AG04450 (cell line): ENCODE data around the gene LRTM2. TPM values are rescaled to one million over a fixed set of nuclear protein-coding genes. Genes with fewer than 3 reads are reported as not detected.

Source experiments
- CTCF ChIA-PET: fragments of 300-600, 350-600 bp; formaldehyde crosslinking; extraction: SDS; loops from one replicate; lab custom pipeline; 2022; ENCODE audit warnings: antibody characterized with exemption, inconsistent platforms; lab: Charles Lee
- POLR2A ChIA-PET: fragments of 350-600 bp; formaldehyde crosslinking; extraction: SDS; loops from one replicate; lab custom pipeline; 2021; ENCODE audit warnings: antibody characterized with exemption, inconsistent platforms; lab: Yijun Ruan, JAX
- DNase-seq: peaks from one replicate; pipeline ENCODE4 v3.0.0-alpha.2; 2011; ENCODE audit warnings: low read depth, low spot score
- H3K27ac ChIP-seq: one replicate; pipeline ENCODE4 v1.5.1; 2012; ENCODE audit warnings: low read depth, low read length, control low read depth
- H3K27me3 ChIP-seq: one replicate; pipeline ENCODE4 v1.6.0; 2012; ENCODE audit warnings: low read length; ENCODE audit not compliant: control insufficient read depth, insufficient read depth
- H3K4me3 ChIP-seq: 2 replicates; pipeline ENCODE4 v1.5.1; 2011; ENCODE audit warnings: mild to moderate bottlenecking, low read depth, low read length, control low read depth
- H3K9me3 ChIP-seq: 2 replicates; pipeline ENCODE4 v1.5.1; 2012; ENCODE audit warnings: low read length; ENCODE audit not compliant: control insufficient read depth, insufficient read depth
- polyA plus RNA-seq: library from polyadenylated mRNA; depleted of rRNA; stranded (reverse); fragments of >200 nt; gene quantifications from 2 replicates; pipeline ENCODE4 v1.2.3, GENCODE V29; 2011; rRNA removed
- TF ChIP-seq, protein P1 (sequence below): IDR thresholded peaks from 2 replicates; pipeline ENCODE4 v1.5.1; 2011; ENCODE audit warnings: low read depth, low read length, control low read depth, inconsistent platforms

The LRTM2 gene
- polyA plus RNA-seq, 1 experiment: not detected

DNA sequence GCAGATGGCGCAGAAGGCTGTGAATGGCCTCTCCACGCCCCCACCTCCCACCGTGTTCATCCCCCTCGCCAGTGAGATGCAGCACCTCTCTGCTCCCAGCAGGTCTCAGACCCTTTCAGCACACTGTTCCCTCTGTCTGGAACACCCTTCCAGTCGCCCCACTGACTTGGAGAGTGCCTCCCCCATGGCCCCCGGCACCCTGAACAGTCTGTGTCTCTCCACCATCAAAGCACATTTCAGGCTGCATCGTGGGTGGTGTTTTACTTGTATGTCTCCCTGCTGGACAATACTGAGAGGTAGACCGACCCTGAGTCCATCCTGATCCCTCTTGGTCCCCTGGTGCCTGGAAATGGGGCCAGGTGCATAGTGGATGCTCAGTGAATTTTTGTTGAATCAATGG is 63.1 kb downstream of the LRTM2 start:
- Histone ChIP-seq H3K9me3 (0 out of 2 replicates have a peak, but pooled peaks cover 3% of the 10 kb centered on the region), H3K4me3 (no peak overlapping the region), H3K27me3 (peaks cover 68% of the 10 kb centered on the region), H3K27ac (no peak overlapping the region)
- DNase-seq: no peak
- CTCF ChIA-PET: no interaction called here
- TF ChIP-seq, protein P1, sequence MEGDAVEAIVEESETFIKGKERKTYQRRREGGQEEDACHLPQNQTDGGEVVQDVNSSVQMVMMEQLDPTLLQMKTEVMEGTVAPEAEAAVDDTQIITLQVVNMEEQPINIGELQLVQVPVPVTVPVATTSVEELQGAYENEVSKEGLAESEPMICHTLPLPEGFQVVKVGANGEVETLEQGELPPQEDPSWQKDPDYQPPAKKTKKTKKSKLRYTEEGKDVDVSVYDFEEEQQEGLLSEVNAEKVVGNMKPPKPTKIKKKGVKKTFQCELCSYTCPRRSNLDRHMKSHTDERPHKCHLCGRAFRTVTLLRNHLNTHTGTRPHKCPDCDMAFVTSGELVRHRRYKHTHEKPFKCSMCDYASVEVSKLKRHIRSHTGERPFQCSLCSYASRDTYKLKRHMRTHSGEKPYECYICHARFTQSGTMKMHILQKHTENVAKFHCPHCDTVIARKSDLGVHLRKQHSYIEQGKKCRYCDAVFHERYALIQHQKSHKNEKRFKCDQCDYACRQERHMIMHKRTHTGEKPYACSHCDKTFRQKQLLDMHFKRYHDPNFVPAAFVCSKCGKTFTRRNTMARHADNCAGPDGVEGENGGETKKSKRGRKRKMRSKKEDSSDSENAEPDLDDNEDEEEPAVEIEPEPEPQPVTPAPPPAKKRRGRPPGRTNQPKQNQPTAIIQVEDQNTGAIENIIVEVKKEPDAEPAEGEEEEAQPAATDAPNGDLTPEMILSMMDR: no peak
- POLR2A ChIA-PET: no interaction called here

DNA sequence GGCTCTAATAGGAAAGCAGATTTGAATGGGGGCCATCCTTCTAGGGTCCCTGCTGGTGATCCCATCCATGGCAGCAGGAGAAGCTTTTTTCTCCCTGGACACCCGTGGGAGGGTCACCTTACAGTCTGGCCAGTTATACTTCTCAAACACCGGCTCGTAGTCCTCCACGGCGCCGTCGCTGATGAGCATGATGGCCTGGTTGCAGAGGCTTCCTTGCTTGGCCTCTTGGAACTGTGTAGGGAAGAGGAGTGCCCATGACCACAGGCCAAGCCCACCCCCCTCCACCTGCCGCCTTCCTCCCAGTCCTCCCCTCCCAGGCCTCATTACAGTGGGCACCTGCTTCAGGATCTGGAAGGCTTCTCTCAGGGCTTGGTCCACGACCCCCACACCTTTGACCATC is 64.3 kb downstream of the LRTM2 start:
- Histone ChIP-seq H3K9me3 (0 out of 2 replicates have a peak, but pooled peaks cover 3% of the 10 kb centered on the region), H3K27ac (no peak overlapping the region), H3K27me3 (peaks cover 62% of the 10 kb centered on the region), H3K4me3 (no peak overlapping the region)
- no peak for DNase-seq
- ChIA-PET POLR2A (no interaction called here), CTCF (no interaction called here)
- TF ChIP-seq, protein P1: no peak

DNA sequence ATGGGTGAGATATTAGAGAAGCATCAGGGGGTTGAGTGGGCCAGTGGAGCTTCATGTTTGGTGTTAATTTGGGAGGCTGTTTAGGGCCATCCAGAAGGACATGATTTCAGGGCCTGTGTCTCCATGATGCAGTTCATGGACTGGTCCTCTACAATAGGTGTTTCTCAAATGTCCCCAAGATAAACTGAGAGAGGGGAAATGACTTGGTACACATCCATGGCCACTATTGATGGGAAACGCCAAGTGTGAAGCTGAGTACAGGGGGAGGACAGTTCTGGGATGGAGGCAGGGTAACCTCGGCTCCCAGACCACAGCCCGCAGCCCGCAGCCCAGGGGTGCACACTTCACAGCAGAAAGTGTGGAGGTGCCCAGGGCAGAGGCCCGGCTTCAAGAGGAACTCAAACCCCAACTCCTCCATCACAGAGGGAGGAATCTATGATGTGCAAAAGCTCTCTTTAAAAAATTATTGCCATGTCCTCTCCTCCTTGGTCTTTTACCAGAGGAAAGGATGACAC is 64.8 kb downstream of the LRTM2 start:
- POLR2A ChIA-PET: no interaction called here
- Histone ChIP-seq H3K27ac (no peak overlapping the region), H3K4me3 (no peak overlapping the region), H3K27me3 (peaks cover 63% of the 10 kb centered on the region), H3K9me3 (0 out of 2 replicates have a peak, but pooled peaks cover 2% of the 10 kb centered on the region)
- DNase-seq: no peak
- CTCF ChIA-PET: no interaction called here
- TF ChIP-seq, protein P1: no peak

DNA sequence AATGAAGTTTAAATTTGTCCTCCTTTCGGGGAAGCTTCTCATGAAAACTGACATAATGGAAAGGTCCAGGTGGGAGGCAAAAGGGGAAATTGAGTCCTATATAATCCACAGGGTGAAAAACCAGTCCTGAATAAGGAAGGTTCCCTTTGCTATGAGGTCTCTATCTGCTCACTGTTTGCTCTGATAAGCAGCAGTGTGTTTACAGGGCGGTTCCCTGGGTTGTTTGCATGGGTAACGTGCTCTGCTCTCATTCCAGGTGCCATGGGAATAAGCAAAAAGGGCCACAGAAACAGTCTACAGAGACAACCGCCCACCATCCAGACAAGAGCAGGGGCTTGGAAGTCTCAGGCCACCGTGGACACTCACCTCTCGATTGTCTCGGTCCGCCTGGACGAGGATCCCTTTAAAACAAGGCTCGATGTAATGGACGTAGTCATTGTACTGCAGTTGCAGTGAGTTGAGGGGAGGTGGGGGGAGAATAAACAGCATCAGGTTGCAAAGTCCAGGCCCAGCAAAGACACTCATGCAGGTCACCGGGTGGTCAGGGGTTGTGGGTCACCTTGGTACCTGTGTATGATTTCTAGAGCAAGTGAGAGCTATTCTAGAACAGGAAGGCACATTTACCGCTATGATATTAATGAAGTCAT is 65.4 kb downstream of the LRTM2 start:
- ChIA-PET POLR2A (interaction anchor here (0.6 kb wide), 1 partner anchor 32 kb away, joined by 4 read pairs; no protein-coding TSS in a partner anchor), CTCF (no interaction called here)
- Histone ChIP-seq H3K9me3 (peaks cover 3% of the 10 kb centered on the region; the same call in 1 of the 2 replicates), H3K27ac (no peak overlapping the region), H3K27me3 (peaks cover 62% of the 10 kb centered on the region), H3K4me3 (no peak overlapping the region)
- DNase-seq: no peak
- TF ChIP-seq, protein P1: no peak

Other genes with a start within 250 kb of the LRTM2 start
- gene FBXL14, start 226.0 kb upstream of the LRTM2 start, polyA plus RNA-seq: 3.2 and 4.8 TPM in 2 replicates
- 22.2 and 25.2 TPM in 2 replicates for gene WNT5B, start 191.3 kb upstream of the LRTM2 start, polyA plus RNA-seq
- 37.9 and 39.5 TPM in 2 replicates for gene ADIPOR2, start 129.5 kb upstream of the LRTM2 start, polyA plus RNA-seq
- 0.22 and 0.36 TPM in 2 replicates for gene CACNA2D4, start 98.1 kb downstream of the LRTM2 start, polyA plus RNA-seq
- gene DCP1B, start 183.9 kb downstream of the LRTM2 start, polyA plus RNA-seq: 29.1 and 32.9 TPM in 2 replicates
- gene CACNA1C, start 232.4 kb downstream of the LRTM2 start, polyA plus RNA-seq: 5.9 and 6.3 TPM in 2 replicates